Activated T-cell treated with anti-CD3 and anti-CD28 coated beads for 48 hours (primary cell): ENCODE measurements around the gene APPL2.

Source experiments
- DNase-seq: peaks from one replicate; pipeline ENCODE4 v3.0.0-alpha.2; 2020; ENCODE audit warnings: low read depth

Gene APPL2

GRCh38 chr12:105235732-105236476, at the start of gene APPL2:
TSS of gene APPL2 (minus strand) at chr12:105236174. CDS start at chr12:105236012, 162 bp downstream.
- peak; percentile 80 for DNase-seq

GRCh38 chr12:105285378-105285777, 49.4 kb upstream of the APPL2 start:
- DNase-seq: no peak

GRCh38 chr12:105281694-105282049, 45.7 kb upstream of the APPL2 start:
- DNase-seq: no peak

GRCh38 chr12:105280966-105281693, 45.2 kb upstream of the APPL2 start:
- DNase-seq: no peak

- DNase-seq: peak; percentile 9
Observed at GRCh38 chr12:105279460-105280056, 43.6 kb upstream of the APPL2 start.

GRCh38 chr12:105278043-105278697, 42.2 kb upstream of the APPL2 start:
- DNase-seq: no peak

GRCh38 chr12:105275997-105276733, 40.2 kb upstream of the APPL2 start:
- no peak for DNase-seq

GRCh38 chr12:105274571-105274970, 38.6 kb upstream of the APPL2 start:
- no peak for DNase-seq

GRCh38 chr12:105273601-105274000, 37.6 kb upstream of the APPL2 start:
- DNase-seq: no peak

- DNase-seq: no peak
Observed at GRCh38 chr12:105272814-105273416, 36.9 kb upstream of the APPL2 start.

- no peak for DNase-seq
Observed at GRCh38 chr12:105272152-105272551, 36.2 kb upstream of the APPL2 start.

GRCh38 chr12:105271364-105271763, 35.4 kb upstream of the APPL2 start:
- no peak for DNase-seq

GRCh38 chr12:105270671-105271255, 34.8 kb upstream of the APPL2 start:
- no peak for DNase-seq

GRCh38 chr12:105267711-105268110, 31.7 kb upstream of the APPL2 start:
- DNase-seq: no peak

- no peak for DNase-seq
Observed at GRCh38 chr12:105264771-105265170, 28.8 kb upstream of the APPL2 start.

GRCh38 chr12:105262461-105263184, 26.6 kb upstream of the APPL2 start:
- DNase-seq: no peak

GRCh38 chr12:105261010-105261409, 25.0 kb upstream of the APPL2 start:
- DNase-seq: no peak

GRCh38 chr12:105259226-105259625, 23.3 kb upstream of the APPL2 start:
- no peak for DNase-seq

GRCh38 chr12:105257321-105257728, 21.4 kb upstream of the APPL2 start:
- no peak for DNase-seq

- DNase-seq: no peak
Observed at GRCh38 chr12:105256921-105257320, 20.9 kb upstream of the APPL2 start.
